Measurements from ENCODE around the gene TERF2IP. TPM values are rescaled to one million over a fixed set of nuclear protein-coding genes. Genes with fewer than 3 reads are reported as not detected.

TERF2IP gene
- total and polyA plus RNA-seq, 2 of the 13 experiments (the other 11 are each of a cell fraction or from before 2014, with no cell fraction given): 26.4 to 50.2 TPM

DNA sequence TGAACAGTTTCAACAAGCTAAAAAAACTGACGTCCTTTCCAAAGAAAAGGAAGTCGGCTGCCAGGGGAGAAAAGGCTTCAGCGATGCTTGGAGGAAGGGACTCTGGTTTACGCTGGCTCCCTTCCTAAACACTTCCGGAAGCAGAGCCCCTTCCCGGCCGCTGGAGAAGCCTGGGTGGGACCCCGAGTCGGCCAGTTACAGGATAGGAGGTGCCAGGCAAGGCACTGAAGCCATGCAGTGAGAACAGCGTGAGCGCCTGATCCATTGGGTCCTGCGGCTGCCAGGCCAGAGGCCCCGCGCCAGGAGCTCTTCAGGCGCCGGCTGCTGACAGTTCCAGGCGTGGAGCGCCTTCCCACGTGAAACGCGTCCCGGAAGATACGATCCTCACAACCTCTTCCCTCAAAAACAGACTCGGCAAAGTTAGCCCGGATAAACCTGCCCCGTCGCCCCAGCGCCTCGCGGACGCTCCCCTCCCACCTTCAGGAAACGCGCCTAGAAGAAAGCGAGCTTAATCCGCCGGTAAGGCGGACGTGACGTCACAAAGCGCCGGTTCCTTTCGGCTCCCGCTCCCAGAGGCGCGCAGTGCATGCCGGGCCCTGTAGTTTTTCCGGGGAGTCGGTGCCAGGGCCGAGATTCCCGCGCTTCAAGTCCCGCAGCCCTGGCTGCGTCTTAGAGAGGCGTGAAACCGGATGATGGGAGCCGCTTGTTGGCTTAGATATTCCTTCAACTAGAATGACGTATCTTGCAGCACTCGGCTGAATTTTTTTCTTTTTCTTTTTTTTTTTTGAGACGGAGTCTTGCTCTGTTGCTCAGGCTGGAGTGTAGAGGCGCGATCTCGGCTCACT, 24.6 kb upstream of the TERF2IP start, which contains the start of gene ADAT1 (continued):
- TF ChIP-seq CBX5 (CRISPR knock-in tag; IDR thresholded peaks at IDR 0.05; ENCODE audit: borderline replicate concordance) (peak; percentile 78; the same call in 1 of the 2 replicates), KLF13 (CRISPR knock-in tag; IDR thresholded peaks at IDR 0.05) (no peak), TFDP1 (CRISPR knock-in tag; IDR thresholded peaks at IDR 0.05; ENCODE audit: borderline replicate concordance) (peak; percentile 97), ASH2L (IDR thresholded peaks at IDR 0.05; ENCODE audit: insufficient read length, low read depth, low read length) (peak; percentile 94), DNMT1 (CRISPR knock-in tag; IDR thresholded peaks at IDR 0.05) (no peak), FOSL2 (CRISPR knock-in tag; IDR thresholded peaks at IDR 0.05) (peak; percentile 64), NFKB2 (CRISPR knock-in tag; IDR thresholded peaks at IDR 0.05; ENCODE audit: borderline replicate concordance) (peak; percentile 83), ZBTB21 (CRISPR knock-in tag; IDR thresholded peaks at IDR 0.05) (peak; percentile 96), ZBTB26 (CRISPR knock-in tag; IDR thresholded peaks at IDR 0.05; ENCODE audit: borderline replicate concordance) (peak; percentile 30; the same call in 1 of the 2 replicates), TOPORS (CRISPR knock-in tag; IDR thresholded peaks at IDR 0.05) (no peak), PHF8 (CRISPR knock-in tag; IDR thresholded peaks at IDR 0.05) (peak; percentile 96), ZNF564 (CRISPR knock-in tag; IDR thresholded peaks at IDR 0.05) (peak; percentile 62; the same call in 1 of the 2 replicates), HNF4G (IDR thresholded peaks at IDR 0.05; ENCODE audit: borderline replicate concordance, low read depth, low read length) (no peak; the same call in 1 of the 2 replicates), HNF4G (CRISPR knock-in tag; IDR thresholded peaks at IDR 0.05; ENCODE audit: borderline replicate concordance, low read depth) (no peak), NCOR1 (IDR thresholded peaks at IDR 0.05; ENCODE audit: borderline replicate concordance, low read length) (peak; percentile 22; the same call in 1 of the 2 replicates)
- TF ChIP-seq, protein P1, sequence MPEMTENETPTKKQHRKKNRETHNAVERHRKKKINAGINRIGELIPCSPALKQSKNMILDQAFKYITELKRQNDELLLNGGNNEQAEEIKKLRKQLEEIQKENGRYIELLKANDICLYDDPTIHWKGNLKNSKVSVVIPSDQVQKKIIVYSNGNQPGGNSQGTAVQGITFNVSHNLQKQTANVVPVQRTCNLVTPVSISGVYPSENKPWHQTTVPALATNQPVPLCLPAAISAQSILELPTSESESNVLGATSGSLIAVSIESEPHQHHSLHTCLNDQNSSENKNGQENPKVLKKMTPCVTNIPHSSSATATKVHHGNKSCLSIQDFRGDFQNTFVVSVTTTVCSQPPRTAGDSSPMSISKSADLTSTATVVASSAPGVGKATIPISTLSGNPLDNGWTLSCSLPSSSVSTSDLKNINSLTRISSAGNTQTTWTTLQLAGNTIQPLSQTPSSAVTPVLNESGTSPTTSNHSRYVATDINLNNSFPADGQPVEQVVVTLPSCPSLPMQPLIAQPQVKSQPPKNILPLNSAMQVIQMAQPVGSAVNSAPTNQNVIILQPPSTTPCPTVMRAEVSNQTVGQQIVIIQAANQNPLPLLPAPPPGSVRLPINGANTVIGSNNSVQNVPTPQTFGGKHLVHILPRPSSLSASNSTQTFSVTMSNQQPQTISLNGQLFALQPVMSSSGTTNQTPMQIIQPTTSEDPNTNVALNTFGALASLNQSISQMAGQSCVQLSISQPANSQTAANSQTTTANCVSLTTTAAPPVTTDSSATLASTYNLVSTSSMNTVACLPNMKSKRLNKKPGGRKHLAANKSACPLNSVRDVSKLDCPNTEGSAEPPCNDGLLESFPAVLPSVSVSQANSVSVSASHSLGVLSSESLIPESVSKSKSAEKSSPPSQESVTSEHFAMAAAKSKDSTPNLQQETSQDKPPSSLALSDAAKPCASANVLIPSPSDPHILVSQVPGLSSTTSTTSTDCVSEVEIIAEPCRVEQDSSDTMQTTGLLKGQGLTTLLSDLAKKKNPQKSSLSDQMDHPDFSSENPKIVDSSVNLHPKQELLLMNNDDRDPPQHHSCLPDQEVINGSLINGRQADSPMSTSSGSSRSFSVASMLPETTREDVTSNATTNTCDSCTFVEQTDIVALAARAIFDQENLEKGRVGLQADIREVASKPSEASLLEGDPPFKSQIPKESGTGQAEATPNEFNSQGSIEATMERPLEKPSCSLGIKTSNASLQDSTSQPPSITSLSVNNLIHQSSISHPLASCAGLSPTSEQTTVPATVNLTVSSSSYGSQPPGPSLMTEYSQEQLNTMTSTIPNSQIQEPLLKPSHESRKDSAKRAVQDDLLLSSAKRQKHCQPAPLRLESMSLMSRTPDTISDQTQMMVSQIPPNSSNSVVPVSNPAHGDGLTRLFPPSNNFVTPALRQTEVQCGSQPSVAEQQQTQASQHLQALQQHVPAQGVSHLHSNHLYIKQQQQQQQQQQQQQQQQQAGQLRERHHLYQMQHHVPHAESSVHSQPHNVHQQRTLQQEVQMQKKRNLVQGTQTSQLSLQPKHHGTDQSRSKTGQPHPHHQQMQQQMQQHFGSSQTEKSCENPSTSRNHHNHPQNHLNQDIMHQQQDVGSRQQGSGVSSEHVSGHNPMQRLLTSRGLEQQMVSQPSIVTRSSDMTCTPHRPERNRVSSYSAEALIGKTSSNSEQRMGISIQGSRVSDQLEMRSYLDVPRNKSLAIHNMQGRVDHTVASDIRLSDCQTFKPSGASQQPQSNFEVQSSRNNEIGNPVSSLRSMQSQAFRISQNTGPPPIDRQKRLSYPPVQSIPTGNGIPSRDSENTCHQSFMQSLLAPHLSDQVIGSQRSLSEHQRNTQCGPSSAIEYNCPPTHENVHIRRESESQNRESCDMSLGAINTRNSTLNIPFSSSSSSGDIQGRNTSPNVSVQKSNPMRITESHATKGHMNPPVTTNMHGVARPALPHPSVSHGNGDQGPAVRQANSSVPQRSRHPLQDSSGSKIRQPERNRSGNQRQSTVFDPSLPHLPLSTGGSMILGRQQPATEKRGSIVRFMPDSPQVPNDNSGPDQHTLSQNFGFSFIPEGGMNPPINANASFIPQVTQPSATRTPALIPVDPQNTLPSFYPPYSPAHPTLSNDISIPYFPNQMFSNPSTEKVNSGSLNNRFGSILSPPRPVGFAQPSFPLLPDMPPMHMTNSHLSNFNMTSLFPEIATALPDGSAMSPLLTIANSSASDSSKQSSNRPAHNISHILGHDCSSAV (CRISPR knock-in tag; IDR thresholded peaks at IDR 0.05; ENCODE audit: borderline replicate concordance): 0 out of 2 replicates have a peak, but pooled peaks have one; percentile 47

Measured in HepG2 (cell line).